A549 (cell line): ENCODE data around the gene RAB40A.

Experiments used
- CBX2 ChIP-seq: fragments of 200-600 bp; sonication (generic); IDR thresholded peaks from 2 replicates; pipeline ENCODE4 v1.6.1; 2016; ENCODE audit warnings: low read depth, mild to moderate bottlenecking, borderline replicate concordance
- CTCF ChIP-seq: fragments of >200 bp; sonication (Bioruptor Twin); formaldehyde crosslinking; IDR thresholded peaks from 3 replicates; pipeline ENCODE4 v1.5.1; 2016
- E2F6 ChIP-seq: IDR thresholded peaks from 2 replicates; pipeline ENCODE4 v1.6.1; 2012; ENCODE audit warnings: low read depth, borderline replicate concordance
- HOXB13 ChIP-seq: fragments of 250-450 bp; sonication (Bioruptor Pico); IDR thresholded peaks from 2 replicates; pipeline ENCODE4 v1.5.0; 2020; ENCODE audit warnings: low read depth, mild to moderate bottlenecking, moderate library complexity
- KDM1A ChIP-seq: fragments of 200-600 bp; sonication (generic); IDR thresholded peaks from 2 replicates; pipeline ENCODE4 v1.6.1; 2016; ENCODE audit warnings: low read depth, mild to moderate bottlenecking
- MYC ChIP-seq: IDR thresholded peaks from 2 replicates; pipeline ENCODE4 v1.6.1; 2012; ENCODE audit warnings: mild to moderate bottlenecking, inconsistent platforms, low read length, improper control_type of control experiment, borderline replicate concordance
- PHF8 ChIP-seq: fragments of 200-600 bp; sonication (generic); IDR thresholded peaks from 2 replicates; pipeline ENCODE4 v1.6.1; 2016; ENCODE audit warnings: low read depth, mild to moderate bottlenecking, antibody characterized with exemption, moderate library complexity, borderline replicate concordance
- POLR2A ChIP-seq: IDR thresholded peaks from 2 replicates; pipeline ENCODE4 v1.6.1; 2012; ENCODE audit warnings: mild to moderate bottlenecking, low read length
- POLR2AphosphoS2 ChIP-seq: conservative IDR thresholded peaks from 2 replicates; pipeline ENCODE4 v1.6.1; 2012; ENCODE audit warnings: low read length, improper control_type of control experiment, inconsistent platforms
- RAD21 ChIP-seq, 2 experiments: fragments of >200 bp in 1 of 2; sonication (Bioruptor Twin) in 1 of 2; formaldehyde crosslinking in 1 of 2; IDR thresholded peaks in 1 of 2; conservative IDR thresholded peaks in 1 of 2; 2 replicates in 1 of 2; 3 replicates in 1 of 2; pipeline ENCODE4 v1.6.1; 2012 to 2018; ENCODE audit warnings: inconsistent platforms in 1 of 2
- REST ChIP-seq: fragments of 200-600 bp; sonication (generic); IDR thresholded peaks from 2 replicates; pipeline ENCODE4 v1.6.1; 2016; ENCODE audit warnings: antibody characterized with exemption, mild to moderate bottlenecking, moderate library complexity
- RFX5 ChIP-seq: fragments of 450-650 bp; IDR thresholded peaks from 2 replicates; pipeline ENCODE4 v1.7.1; 2014; ENCODE audit warnings: antibody characterized with exemption, mild to moderate bottlenecking, moderate library complexity
- SMC3 ChIP-seq: fragments of >200 bp; sonication (Bioruptor Twin); formaldehyde crosslinking; IDR thresholded peaks from 3 replicates; pipeline ENCODE4 v1.6.1; 2018; ENCODE audit warnings: inconsistent platforms

GRCh38 chrX:103503163-103503852 is 16.0 kb downstream of the RAB40A start:
- TF ChIP-seq CTCF (no peak), POLR2A (no peak), RFX5 (no peak), SMC3 (no peak), HOXB13 (CRISPR knock-in tag) (no peak), MYC (no peak), E2F6 (no peak), POLR2AphosphoS2 (no peak), RAD21 (conservative IDR thresholded peaks at IDR 0.05 in 1 of 2, IDR thresholded peaks at IDR 0.05 in 1 of 2) (no peak), REST (no peak), CBX2 (no peak), PHF8 (no peak), KDM1A (no peak)
